Activated gamma-delta T cell treated with Interleukin-2 at 50 U/mL for 16 hours (primary cell): ENCODE measurements around the gene BORCS6.
A peak's percentile ranks its signal among the peaks of the same experiment; 100 is the strongest.

Source experiments
- DNase-seq: peaks from one replicate; pipeline ENCODE4 v3.0.0-alpha.2; 2020

The BORCS6 gene

DNA sequence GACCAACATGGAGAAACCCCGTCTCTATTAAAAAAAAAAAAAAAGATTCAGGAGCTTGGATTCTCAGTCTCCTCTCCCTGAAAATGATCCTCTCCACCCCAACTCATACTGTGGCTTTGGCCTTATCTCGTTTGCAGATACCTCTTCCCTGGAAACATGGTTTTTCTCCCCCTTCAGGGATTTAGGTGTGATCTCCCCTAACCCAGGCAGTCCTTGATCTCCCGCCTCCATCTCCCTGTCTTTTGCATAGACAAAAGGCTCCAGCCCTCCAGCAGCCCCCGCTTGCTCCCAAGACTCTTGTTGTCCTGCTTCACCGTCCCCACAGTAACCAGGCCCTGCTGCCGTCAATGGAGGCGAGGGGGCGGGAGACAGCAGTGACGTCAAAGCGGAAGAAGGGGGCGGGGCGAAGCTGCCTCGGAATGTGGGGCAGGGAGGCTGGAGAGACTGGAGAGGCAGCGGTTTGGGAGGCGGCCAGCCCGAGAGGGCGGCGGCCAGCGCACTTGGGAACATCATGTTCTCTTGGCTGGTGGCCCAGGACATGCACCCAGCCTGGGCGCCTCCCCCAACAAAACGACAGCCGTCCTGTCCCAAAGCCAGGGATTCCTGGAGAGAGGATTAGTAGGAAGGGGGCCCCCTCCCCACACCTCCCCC, 35.9 kb downstream of the BORCS6 start:
- DNase-seq, result peak; percentile 74

DNA sequence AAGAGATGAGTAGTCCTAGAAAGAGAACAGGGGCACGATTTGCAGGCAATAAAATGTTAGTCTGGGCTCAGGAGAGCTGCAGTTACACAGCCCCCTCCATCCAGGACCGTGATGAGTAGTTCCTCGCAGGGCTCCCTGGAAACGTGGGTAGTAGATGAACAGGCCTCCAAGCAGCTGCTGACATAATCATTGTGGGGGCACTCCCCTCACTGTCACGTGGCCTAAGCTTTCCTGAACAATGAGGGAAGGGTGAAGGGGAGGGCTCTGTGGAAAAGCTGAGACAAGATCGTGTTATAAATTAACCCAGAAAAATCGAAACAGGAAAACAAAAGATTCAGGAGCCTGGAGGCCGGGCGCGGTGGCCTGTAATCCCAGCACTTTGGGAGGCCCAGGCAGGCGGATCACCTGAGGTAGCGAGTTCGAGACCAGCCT, 36.4 kb downstream of the BORCS6 start:
- no peak for DNase-seq

DNA sequence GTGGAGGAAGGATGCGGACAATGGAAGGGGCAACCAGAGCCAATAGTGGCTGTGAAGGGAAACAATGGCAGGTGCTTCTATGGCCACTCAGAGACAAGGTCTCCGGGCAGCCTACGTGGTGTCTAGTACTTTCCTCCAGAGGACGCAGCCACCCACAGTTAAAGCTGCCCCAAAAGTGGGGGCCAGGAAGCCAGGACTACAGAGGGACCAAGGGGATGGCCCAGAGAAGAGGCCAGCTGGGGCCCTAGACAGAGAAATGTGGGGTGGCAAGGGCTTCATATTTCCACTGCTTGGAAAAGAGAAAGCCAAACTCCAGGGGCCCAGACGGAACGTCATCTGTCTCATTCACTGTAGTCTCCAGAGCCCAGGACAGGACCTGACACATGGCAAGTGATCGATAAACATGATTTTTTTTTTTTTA, 36.9 kb downstream of the BORCS6 start:
- DNase-seq, result no peak

GRCh38 chr17:8152112-8152775, 37.7 kb downstream of the BORCS6 start, which contains the start of gene PER1:
Gene PER1, minus strand, starts transcription at chr17:8152404. Its CDS starts 1,698 bp downstream, at chr17:8150706.
- peak; percentile 67 for DNase-seq

- DNase-seq, result no peak
Measured at GRCh38 chr17:8151641-8152111, 38.3 kb downstream of the BORCS6 start.

DNA sequence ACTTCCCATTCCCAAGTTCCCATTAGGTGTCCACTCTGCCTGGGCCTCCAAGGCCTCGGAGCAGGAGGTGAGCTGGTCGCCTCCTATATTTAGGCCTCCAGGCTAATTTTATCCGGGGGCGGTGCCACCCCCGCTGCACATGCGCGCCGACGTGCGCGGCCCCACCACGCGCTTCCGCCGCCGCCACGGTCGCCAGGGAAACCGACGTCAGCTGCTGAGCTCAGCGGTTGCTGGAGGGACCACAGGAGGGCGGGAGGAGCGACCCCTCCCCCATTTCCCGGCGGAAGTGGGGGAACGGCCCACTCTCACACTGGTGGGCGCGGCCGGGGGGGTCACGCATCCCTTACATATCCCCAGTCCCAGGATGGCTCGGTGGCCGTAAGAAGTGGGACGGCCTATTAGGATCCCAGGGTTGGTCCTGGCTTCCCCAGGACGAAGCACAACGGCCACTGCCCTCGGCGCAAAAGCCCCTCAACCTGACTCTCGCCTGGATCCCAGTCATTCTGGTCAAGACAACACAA, 38.8 kb downstream of the BORCS6 start:
- peak; percentile 87 for DNase-seq

GRCh38 chr17:8150194-8151119, 39.5 kb downstream of the BORCS6 start:
- no peak for DNase-seq

GRCh38 chr17:8149419-8150193, 40.4 kb downstream of the BORCS6 start:
- DNase-seq, result no peak

DNA sequence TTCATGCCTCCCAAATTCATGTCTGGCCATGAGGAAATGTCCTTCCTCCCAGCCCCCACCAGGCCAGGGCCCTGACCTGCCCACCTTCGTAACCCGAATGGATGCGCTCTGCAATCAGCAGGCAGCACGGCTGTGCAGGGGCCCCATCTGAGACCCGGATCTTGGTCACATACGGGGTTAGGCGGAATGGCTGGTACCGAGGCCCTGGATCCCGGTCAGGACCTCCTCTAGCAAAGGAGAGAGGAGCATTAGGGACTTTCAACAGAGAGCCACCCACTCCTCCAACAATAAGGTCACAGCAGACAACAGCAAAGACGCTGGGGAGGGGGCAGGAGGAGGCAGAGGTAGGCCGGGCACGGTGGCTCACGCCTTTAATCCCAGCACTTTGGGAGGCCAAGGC, 41.4 kb downstream of the BORCS6 start:
- DNase-seq, result no peak

DNA sequence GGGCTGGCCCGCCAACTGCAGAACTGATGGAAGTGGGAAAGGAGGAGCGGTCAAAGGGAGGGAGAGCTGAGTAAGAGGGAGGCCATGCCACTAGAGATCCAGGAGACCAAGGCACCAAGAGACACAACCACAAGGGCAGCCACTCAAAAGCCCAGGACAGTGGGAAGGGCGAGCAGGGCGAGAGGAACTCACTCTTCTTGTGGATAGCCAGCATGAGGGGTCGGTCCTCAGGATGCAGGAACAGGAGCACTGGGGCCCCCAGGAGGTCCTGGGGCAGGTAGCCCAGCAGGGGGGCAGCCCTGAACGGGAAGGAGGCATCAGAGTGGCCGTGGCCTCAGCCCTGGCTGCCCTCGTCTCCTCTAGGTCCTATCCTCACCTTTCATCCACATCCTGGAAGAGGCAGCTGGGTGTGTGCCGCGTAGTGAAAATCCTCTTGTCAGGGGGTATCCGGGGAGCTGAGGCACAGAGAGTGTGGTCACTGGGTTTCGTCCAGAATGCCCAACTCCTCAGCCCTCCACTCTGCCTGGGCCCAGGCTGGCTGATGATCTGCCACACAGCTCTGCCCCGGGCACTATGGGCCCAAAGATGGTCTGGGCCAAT, 42.1 kb downstream of the BORCS6 start:
- DNase-seq, result no peak

GRCh38 chr17:8147141-8147804, 42.7 kb downstream of the BORCS6 start:
- no peak for DNase-seq

DNA sequence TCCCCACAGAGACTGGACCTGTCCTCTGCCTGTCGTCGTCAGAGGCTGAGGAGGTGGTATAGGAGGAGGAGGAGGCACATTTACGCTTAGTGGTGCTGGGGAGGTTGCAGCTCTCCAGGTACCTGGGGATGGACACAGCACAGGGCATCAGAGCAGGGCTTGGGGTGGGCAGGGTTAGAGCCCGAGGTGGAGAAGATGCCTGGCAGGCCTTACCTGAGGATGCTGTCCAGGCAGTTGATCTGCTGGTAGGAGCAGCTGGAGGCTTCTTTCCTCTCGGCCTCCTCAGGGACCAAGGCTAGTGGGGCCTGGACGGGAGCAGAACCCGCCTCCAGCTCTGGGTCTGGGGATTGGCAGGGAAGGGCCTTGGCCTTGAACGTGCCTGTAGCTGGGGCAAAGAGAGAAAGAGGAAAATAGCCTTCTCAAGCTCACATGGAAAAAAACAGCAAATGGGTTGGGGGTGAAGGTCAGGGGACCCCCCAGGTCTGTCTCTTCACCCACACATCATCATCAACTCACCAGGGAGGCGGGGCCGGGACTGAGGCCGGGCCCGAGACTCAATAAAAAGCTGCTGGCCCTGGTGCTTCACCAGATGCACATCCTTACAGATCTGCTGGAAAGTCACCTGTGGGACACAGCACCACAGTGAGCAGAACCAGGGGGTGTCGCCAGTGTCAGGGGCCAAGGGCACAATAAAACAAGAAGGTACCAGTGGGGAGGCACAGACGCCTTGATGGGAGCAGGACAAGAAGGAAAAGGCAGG, 43.4 kb downstream of the BORCS6 start:
- no peak for DNase-seq

DNA sequence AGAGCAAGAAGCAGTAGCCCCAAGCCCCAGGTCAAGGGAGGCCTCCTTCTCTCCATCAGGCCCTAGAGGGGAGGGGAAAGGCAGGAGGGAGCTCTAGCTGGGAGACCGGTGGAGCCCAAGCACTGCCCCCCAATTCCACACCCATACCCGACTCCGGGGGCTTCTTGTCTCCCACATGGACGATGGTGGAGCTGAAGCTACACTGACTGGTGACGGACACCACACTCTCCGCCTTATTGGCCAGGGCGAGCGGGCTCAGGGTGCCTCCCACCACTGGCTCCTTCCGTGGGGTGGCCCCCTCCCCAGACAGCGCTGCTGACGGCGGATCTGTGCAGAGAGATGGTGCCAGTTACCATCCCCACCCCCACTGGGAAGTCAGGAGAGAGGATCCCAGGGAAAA, 44.2 kb downstream of the BORCS6 start:
- DNase-seq, result no peak

DNA sequence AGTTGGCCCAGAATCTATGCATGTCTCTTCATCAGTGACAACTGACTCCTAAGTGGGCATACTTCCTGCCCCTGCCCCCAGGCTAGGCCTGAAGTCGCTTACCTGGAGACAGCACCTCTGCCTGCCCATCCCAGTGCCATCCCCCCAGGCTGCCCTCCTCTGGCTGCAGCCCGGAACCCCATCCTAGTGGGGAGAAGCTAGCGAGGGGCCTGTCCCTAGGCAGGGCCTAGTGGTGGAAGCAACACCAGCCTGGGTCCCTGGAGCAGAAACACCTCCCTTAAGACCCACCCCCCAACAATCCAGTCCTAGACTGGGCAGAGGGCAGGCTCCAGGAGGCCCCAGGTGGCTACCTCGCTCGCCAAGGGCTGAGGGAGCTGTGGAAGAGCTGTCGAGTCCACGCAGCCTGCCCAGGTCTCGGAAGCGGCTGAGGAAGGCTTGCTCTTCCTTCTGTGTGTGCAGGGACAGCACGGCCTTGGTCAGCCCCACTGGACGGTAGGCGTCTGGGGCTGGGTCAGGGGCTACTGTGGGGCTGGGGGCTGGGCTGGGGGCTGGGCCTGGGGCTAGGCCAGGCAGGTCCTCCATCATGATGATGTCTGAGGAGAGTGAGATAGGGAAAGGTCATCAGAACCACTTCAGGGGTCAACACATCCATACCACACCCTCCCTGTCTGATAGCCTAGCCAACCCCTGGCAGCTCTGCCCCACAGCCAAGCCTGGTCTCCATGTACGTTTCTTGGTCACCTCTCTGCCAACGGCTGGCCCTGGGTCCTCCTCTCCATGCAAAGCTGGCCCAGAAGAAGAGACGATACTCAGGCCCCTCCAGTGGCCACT, 45.4 kb downstream of the BORCS6 start:
- DNase-seq, result no peak

DNA sequence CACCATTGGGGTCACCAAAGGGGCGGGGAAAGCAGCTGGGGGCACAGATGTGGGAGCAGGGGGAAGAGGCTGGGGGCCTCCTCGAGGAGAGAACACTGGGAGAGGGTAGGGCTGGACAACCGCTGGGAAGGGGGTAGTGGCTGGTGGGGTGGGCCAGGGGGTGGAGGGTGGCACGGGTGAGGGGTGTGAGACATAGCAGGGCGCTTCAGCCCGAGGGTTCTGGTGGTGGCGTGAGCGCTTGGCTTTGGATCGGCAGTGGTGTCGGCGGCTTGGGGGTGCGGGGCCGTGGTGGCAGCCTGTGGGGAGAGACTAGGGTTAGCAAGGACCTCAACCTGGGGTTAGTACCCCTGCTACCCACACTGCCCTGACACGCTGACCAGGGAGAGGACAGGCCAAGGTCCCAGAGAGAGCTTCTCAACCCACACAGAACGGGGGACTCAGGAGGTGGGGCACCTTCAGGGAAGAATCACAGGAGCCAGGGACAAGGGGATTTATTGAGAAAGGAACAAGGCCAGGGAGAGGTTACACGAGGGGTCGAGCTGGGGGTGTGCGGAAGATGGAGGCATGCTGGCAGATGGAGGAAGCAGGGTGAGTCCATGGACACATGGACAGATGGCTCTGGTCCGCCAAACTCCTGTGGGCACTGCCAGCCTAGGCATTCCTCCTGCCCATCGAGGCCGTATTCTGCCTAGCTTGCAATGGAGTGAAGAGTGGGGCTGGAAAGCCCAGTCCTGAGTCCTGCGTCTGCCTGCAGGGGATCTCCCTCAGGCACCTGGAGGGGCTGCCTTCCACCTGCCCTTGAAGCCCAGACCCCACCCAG, 46.2 kb downstream of the BORCS6 start:
- no peak for DNase-seq

GRCh38 chr17:8142887-8143580, 46.9 kb downstream of the BORCS6 start:
- DNase-seq, result no peak

- DNase-seq, result no peak
Measured at GRCh38 chr17:8142158-8142886, 47.7 kb downstream of the BORCS6 start.
